Kidney epithelial cell (primary cell): ENCODE results near the gene LELP1. TPM values are rescaled to one million over a fixed set of nuclear protein-coding genes. Genes with fewer than 3 reads are reported as not detected.

Experiments used
- DNase-seq: peaks from one replicate; pipeline ENCODE4 v3.0.0-alpha.2; 2010; ENCODE audit warnings: low read depth
- H3K27me3 ChIP-seq: 2 replicates; pipeline ENCODE4 v1.6.0; 2011; ENCODE audit warnings: low read length; ENCODE audit not compliant: control insufficient read depth, insufficient read depth
- H3K36me3 ChIP-seq: 2 replicates; pipeline ENCODE4 v1.5.1; 2011; ENCODE audit warnings: low read length; ENCODE audit not compliant: control insufficient read depth, insufficient read depth
- H3K4me3 ChIP-seq: 2 replicates; pipeline ENCODE4 v1.5.1; 2011; ENCODE audit warnings: low read depth, mild to moderate bottlenecking, control low read depth, low read length
- total RNA-seq: library from RNA; depleted of rRNA; stranded (reverse); fragments of >200 nt; gene quantifications from 2 replicates; pipeline ENCODE4 v1.2.3, GENCODE V29; 2015
- TF ChIP-seq, protein P1 (sequence below): IDR thresholded peaks from 2 replicates; pipeline ENCODE4 v1.5.1; 2011; ENCODE audit warnings: mild to moderate bottlenecking, moderate library complexity, low read length, control low read depth, inconsistent platforms; ENCODE audit not compliant: insufficient read depth, poor library complexity, severe bottlenecking

The LELP1 gene
- total RNA-seq, 1 donor from 2014 or later = not detected

DNA sequence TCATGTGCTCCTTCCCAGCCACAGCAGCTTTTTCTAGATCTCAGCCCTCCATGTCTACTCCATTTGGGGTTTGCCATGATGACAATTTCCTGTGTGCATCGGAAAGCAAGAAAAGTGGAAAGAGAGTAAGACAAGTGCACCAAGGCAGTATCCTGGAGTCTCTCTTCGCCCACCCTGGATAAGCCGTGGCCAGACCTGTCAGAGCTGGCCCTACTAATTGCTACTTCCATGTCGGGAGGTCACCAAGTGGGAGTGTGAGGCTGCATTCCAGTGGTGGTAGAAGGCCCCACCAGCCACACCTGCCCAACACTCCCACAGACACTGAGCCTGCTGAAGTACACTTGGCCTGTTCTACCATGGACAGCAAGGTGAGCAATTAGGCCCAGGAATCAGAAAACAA lies 42.2 kb downstream of the LELP1 start:
- TF ChIP-seq, protein P1, sequence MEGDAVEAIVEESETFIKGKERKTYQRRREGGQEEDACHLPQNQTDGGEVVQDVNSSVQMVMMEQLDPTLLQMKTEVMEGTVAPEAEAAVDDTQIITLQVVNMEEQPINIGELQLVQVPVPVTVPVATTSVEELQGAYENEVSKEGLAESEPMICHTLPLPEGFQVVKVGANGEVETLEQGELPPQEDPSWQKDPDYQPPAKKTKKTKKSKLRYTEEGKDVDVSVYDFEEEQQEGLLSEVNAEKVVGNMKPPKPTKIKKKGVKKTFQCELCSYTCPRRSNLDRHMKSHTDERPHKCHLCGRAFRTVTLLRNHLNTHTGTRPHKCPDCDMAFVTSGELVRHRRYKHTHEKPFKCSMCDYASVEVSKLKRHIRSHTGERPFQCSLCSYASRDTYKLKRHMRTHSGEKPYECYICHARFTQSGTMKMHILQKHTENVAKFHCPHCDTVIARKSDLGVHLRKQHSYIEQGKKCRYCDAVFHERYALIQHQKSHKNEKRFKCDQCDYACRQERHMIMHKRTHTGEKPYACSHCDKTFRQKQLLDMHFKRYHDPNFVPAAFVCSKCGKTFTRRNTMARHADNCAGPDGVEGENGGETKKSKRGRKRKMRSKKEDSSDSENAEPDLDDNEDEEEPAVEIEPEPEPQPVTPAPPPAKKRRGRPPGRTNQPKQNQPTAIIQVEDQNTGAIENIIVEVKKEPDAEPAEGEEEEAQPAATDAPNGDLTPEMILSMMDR = no peak
- no peak overlapping the region for H3K4me3 ChIP-seq
- no peaks in the 10 kb centered on the region for H3K36me3 ChIP-seq
- no peak for DNase-seq
- peaks cover 2% of the 10 kb centered on the region for H3K27me3 ChIP-seq

DNA sequence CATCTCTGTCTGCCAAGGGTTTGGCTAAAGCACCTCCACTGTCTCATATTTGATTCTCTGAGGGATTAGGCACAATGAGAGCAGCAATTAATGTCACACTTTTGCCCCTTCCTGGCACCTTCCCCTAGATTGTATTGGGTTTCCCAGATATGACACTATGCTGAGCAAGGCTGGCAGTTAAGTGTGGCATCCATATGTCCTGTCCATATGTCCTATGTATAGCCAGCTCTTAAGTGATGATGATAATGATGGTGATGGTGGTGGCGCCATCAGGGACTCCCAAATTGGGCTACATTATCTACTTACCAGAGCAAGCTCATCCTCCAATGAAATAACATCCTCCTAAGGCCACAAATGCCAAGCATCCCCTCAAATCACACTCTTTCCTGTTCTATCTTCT lies 42.8 kb downstream of the LELP1 start:
- Histone ChIP-seq H3K27me3 (peaks cover 2% of the 10 kb centered on the region), H3K36me3 (no peaks in the 10 kb centered on the region), H3K4me3 (no peak overlapping the region)
- TF ChIP-seq, protein P1 = no peak
- no peak for DNase-seq

DNA sequence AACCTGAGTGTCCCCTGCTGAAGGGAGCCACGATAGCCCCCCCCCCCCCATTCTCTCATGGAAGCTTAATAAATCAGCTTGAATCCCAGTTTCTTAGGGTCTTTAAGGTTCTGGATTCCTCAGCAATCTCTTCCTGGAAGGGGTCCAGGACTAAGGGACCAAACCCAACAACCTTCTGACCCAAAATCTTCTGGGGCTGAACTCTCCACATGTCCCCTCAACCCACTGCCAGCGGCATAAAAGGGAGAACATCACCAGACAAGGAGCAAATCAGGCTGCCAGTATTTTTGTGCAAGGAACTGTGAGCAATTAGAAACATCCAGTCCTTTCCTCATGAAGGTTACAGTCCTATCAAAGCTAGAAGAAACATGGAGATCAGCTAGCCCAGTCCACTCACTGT lies 43.6 kb downstream of the LELP1 start:
- TF ChIP-seq, protein P1 = no peak
- no peaks in the 10 kb centered on the region for H3K36me3 ChIP-seq
- DNase-seq = no peak
- peaks cover 2% of the 10 kb centered on the region for H3K27me3 ChIP-seq
- no peak overlapping the region for H3K4me3 ChIP-seq

DNA sequence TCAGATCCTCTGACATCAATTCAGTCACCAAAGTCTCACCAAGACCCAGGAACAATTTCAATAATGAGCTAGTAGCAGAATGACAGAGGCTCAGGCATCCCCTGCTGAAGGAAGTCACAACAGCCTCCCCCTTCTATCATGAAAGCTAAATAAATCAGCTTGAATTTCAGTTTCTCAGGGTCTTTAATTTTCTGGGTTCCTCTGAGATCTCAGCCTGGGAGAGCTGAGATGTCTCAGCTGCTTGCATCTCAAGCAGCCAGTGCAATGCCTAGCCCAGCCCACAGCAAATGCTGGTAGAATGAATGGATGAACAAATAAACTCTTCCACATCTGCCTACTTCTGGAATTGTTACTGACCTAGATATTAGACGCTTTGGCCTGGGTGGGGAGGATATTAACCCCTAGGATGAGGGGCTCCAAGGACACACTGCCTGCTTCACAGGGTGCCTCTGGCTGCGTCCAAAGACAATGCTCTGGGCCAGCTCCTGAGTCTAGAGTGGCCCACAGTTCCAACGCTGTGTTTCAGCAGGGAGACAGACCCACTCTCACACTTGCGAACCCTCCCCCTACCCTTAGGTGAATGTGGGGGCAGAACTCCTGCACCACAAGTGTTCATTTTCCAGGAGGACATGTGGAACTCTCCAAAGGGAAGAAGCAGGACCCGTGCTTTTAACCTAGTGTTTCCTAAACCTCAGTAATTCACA lies 45.1 kb downstream of the LELP1 start:
- H3K27me3 ChIP-seq = peaks cover 2% of the 10 kb centered on the region
- H3K36me3 ChIP-seq = no peaks in the 10 kb centered on the region
- H3K4me3 ChIP-seq = no peak overlapping the region
- TF ChIP-seq, protein P1 = no peak
- DNase-seq = no peak

DNA sequence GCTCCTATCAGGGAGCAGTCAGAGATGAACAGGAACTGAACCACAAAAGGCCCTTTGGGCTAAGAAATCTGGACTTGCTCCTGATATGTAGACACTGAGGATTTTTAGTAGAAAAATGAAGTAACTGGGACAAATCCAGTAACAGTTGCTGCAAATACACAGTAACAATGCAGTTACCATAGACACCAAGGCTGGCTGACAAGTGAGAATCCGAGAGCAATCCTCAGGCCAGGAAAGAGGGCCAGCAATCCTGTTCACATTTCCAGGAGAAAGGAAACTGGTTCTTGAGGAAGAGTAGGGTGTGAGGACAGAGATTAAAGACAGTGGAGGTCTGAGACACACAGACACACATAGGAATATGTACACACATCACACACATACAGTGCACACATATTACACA lies 46.9 kb downstream of the LELP1 start:
- TF ChIP-seq, protein P1 = no peak
- no peaks in the 10 kb centered on the region for H3K36me3 ChIP-seq
- no peak overlapping the region for H3K4me3 ChIP-seq
- no peak for DNase-seq
- H3K27me3 ChIP-seq = peaks cover 2% of the 10 kb centered on the region

DNA sequence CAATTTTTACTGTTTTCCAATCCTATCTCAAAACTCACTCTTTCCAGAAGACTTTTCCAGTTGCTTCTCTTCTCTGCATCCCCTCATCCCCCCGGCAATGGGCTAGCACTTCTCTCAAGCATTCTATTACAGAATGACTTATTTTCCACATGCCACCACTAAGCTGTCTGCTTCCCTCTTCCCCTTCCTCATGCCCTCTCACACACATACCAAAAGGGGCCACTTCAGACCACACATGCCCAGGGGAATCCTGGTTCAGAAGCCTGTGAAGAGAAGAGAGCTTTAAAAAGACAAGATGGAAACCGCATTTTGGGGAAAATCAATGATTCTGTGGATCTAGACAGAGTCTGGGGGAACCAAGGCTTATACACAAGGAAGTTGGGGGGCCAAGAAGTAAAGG lies 47.9 kb downstream of the LELP1 start:
- Histone ChIP-seq H3K36me3 (no peaks in the 10 kb centered on the region), H3K27me3 (peaks cover 2% of the 10 kb centered on the region), H3K4me3 (no peak overlapping the region)
- DNase-seq = no peak
- TF ChIP-seq, protein P1 = no peak
